ENCODE measurements around the gene RTN1.
A peak's percentile ranks its signal among the peaks of the same experiment; 100 is the strongest.

Gene RTN1

GRCh38 chr14:59582161-59582560 is 288.4 kb downstream of the RTN1 start:
- DNase-seq (ENCODE audit: extremely low read depth, insufficient read length), result no peak
- no peak overlapping the region for H3K4me3 ChIP-seq (replicated peaks; ENCODE audit: low read depth, low read length)
- TF ChIP-seq CTCF (IDR thresholded peaks at IDR 0.05; ENCODE audit: insufficient read depth, low read length, poor library complexity, severe bottlenecking), result no peak
- no peaks in the 10 kb centered on the region for H3K27me3 ChIP-seq (replicated peaks; ENCODE audit: control insufficient read depth, insufficient read depth, low read length)
- no peaks in the 10 kb centered on the region for H3K36me3 ChIP-seq (ENCODE audit: control insufficient read depth, insufficient read depth, low read length)

- no peak for DNase-seq (ENCODE audit: extremely low read depth, insufficient read length)
- no peak for TF ChIP-seq CTCF (IDR thresholded peaks at IDR 0.05; ENCODE audit: insufficient read depth, low read length, poor library complexity, severe bottlenecking)
- Histone ChIP-seq H3K36me3 (ENCODE audit: control insufficient read depth, insufficient read depth, low read length) (no peaks in the 10 kb centered on the region), H3K4me3 (replicated peaks; ENCODE audit: low read depth, low read length) (no peak overlapping the region), H3K27me3 (replicated peaks; ENCODE audit: control insufficient read depth, insufficient read depth, low read length) (no peaks in the 10 kb centered on the region)
Measured at GRCh38 chr14:59580911-59581310, 289.7 kb downstream of the RTN1 start.

- peak; percentile 92 for TF ChIP-seq CTCF (IDR thresholded peaks at IDR 0.05; ENCODE audit: insufficient read depth, low read length, poor library complexity, severe bottlenecking)
- Histone ChIP-seq H3K27me3 (replicated peaks; ENCODE audit: control insufficient read depth, insufficient read depth, low read length) (no peaks in the 10 kb centered on the region), H3K4me3 (replicated peaks; ENCODE audit: low read depth, low read length) (peak within 1 kb of the TSS; percentile 57), H3K36me3 (ENCODE audit: control insufficient read depth, insufficient read depth, low read length) (no peaks in the 10 kb centered on the region)
- DNase-seq (ENCODE audit: extremely low read depth, insufficient read length), result peak; percentile 63
Measured at GRCh38 chr14:59576332-59577294, 294.0 kb downstream of the RTN1 start, which contains the start of gene CCDC175. Gene CCDC175, minus strand, starts transcription at chr14:59576812. Its CDS starts 37 bp downstream, at chr14:59576775.

GRCh38 chr14:59570122-59570521 is 300.5 kb downstream of the RTN1 start:
- no peak for TF ChIP-seq CTCF (IDR thresholded peaks at IDR 0.05; ENCODE audit: insufficient read depth, low read length, poor library complexity, severe bottlenecking)
- Histone ChIP-seq H3K36me3 (ENCODE audit: control insufficient read depth, insufficient read depth, low read length) (no peaks in the 10 kb centered on the region), H3K4me3 (replicated peaks; ENCODE audit: low read depth, low read length) (no peak overlapping the region), H3K27me3 (replicated peaks; ENCODE audit: control insufficient read depth, insufficient read depth, low read length) (no peaks in the 10 kb centered on the region)
- DNase-seq (ENCODE audit: extremely low read depth, insufficient read length), result no peak

- TF ChIP-seq CTCF (IDR thresholded peaks at IDR 0.05; ENCODE audit: insufficient read depth, low read length, poor library complexity, severe bottlenecking), result no peak
- no peak for DNase-seq (ENCODE audit: extremely low read depth, insufficient read length)
- Histone ChIP-seq H3K27me3 (replicated peaks; ENCODE audit: control insufficient read depth, insufficient read depth, low read length) (no peaks in the 10 kb centered on the region), H3K36me3 (ENCODE audit: control insufficient read depth, insufficient read depth, low read length) (no peaks in the 10 kb centered on the region), H3K4me3 (replicated peaks; ENCODE audit: low read depth, low read length) (no peak overlapping the region)
Measured at GRCh38 chr14:59566725-59567124, 303.9 kb downstream of the RTN1 start.

Data from GM06990 (cell line).